Measurements from ENCODE around the gene USP31. TPM values are rescaled to one million over a fixed set of nuclear protein-coding genes. Genes with fewer than 3 reads are reported as not detected.

The USP31 gene
- total RNA-seq, 4 donors from 2014 or later: 9.2 to 14.6 (median 12.4) TPM

DNA sequence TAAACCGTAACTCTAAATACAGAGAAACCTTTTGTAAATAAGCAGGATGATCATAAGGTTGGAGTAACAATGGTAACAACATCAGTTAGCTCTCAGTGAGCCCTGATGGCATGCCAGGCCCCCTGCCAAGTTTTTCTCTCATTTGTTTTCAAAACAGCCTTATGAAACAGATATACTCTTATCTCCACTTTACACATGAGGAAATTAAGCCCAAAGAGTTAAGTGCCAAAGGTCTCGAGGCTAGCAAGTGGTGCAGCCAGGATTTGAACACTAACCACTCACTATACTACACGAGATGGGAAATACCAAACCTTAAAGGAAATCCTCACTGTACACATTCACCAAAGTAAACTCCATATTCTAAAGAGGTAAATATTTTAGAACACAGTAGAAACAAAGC lies 15.0 kb downstream of the USP31 start:
- TF ChIP-seq EP300 (IDR thresholded peaks at IDR 0.05) (no peak), POLR2A (IDR thresholded peaks at IDR 0.05) (no peak)
- TF ChIP-seq, protein P1, sequence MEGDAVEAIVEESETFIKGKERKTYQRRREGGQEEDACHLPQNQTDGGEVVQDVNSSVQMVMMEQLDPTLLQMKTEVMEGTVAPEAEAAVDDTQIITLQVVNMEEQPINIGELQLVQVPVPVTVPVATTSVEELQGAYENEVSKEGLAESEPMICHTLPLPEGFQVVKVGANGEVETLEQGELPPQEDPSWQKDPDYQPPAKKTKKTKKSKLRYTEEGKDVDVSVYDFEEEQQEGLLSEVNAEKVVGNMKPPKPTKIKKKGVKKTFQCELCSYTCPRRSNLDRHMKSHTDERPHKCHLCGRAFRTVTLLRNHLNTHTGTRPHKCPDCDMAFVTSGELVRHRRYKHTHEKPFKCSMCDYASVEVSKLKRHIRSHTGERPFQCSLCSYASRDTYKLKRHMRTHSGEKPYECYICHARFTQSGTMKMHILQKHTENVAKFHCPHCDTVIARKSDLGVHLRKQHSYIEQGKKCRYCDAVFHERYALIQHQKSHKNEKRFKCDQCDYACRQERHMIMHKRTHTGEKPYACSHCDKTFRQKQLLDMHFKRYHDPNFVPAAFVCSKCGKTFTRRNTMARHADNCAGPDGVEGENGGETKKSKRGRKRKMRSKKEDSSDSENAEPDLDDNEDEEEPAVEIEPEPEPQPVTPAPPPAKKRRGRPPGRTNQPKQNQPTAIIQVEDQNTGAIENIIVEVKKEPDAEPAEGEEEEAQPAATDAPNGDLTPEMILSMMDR (IDR thresholded peaks at IDR 0.05): no peak
- no peaks in the 10 kb centered on the region for H3K27me3 ChIP-seq
- no peak for DNase-seq (ENCODE audit: low spot score in 2 of 2)
- no peak overlapping the region for H3K4me3 ChIP-seq
- peaks cover 0 to 8% (median 0%) of the 10 kb centered on the region in 3 donors for H3K36me3 ChIP-seq
- H3K4me1 ChIP-seq: peaks cover 0 to 27% (median 3%) of the 10 kb centered on the region in 4 donors
- peaks cover 0 to 20% (median 0%) of the 10 kb centered on the region in 4 donors for H3K9me3 ChIP-seq
- H3K27ac ChIP-seq: no peak overlapping the region
- 36 to 49% methylated on average over 3 of the region's 3 CpGs for WGBS, 2 donors

DNA sequence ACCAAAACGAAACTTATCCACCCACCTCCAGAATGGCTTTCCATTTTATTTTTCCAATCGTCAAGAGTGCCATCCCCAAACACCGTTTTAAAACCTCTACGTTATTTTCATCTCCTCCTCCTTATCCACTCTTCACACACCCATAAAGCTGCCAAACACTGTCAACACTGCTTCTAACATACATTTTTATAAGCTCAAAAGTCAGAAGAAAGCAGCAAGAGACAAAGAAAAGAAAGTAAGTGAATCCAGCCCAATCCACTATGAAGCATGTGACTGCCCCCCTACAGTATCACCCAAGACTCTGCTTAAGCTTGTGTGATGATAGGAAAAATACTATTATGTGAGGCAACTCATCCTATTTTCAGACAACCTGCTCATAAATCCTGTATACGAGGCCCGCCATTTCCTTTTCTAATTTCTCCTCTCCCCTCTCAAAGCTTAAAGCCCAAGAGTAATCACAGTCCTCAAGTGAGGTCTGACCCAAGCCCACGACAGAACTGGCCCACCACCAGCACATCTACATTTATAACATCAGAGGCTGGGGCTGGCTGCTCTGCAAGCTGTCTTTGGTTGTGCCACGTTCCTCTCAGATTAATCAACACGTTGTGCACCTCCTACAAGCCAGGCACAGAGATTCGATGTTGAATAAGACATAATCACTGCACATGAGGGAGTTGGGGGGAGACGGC lies 16.3 kb downstream of the USP31 start:
- WGBS, 2 donors: 46 to 62% methylated on average over 11 of the region's 11 CpGs
- TF ChIP-seq EP300 (IDR thresholded peaks at IDR 0.05): no peak
- TF ChIP-seq POLR2A (IDR thresholded peaks at IDR 0.05): no peak
- TF ChIP-seq, protein P1 (IDR thresholded peaks at IDR 0.05): no peak
- peak overlapping the region in 2 of 4 donors; percentile 48 to 58 for H3K27ac ChIP-seq
- no peak overlapping the region for H3K4me3 ChIP-seq
- no peak for DNase-seq (ENCODE audit: low spot score in 2 of 2)
- H3K4me1 ChIP-seq: peaks cover 0 to 27% (median 3%) of the 10 kb centered on the region in 4 donors
- no peaks in the 10 kb centered on the region for H3K27me3 ChIP-seq
- peaks cover 0 to 20% (median 0%) of the 10 kb centered on the region in 4 donors for H3K9me3 ChIP-seq
- peaks cover 0 to 8% (median 0%) of the 10 kb centered on the region in 3 donors for H3K36me3 ChIP-seq

DNA sequence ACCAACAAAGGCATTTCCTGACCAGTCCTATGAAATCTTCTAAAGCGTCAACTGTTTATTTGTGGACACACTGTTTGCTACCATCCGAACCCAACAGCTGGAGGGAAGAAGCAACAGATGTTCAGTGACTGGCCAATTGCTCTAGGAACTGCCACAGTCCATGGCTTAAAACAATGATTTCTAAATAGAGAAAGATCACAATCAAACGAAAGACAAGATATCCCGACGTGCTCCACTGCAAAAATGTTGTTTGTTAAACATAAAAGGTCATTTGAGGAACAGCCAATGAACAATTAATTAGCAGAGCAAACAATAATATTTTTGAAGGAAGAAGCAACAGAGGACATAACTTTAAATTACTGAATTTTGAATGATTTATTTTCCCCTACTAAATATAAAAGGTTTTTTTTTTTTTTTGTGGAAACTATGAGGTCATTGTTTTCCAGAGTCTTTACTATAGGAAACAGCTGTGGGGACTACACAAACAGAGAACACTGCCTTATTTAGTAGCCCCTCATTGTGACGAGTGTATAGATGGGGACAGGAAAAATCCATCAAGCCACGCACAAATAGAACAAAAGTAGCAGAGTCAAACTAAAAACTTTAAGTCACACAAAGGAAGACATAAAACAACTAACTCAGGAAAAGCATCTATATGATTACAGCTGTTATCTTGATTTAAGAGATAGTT lies 17.2 kb downstream of the USP31 start:
- Histone ChIP-seq H3K27ac (peak overlapping the region in 2 of 4 donors; percentile 38 to 48), H3K4me1 (peaks cover 0 to 27% (median 3%) of the 10 kb centered on the region in 4 donors), H3K27me3 (no peaks in the 10 kb centered on the region), H3K9me3 (peaks cover 0 to 16% (median 0%) of the 10 kb centered on the region in 4 donors), H3K36me3 (peaks cover 0 to 5% (median 0%) of the 10 kb centered on the region in 3 donors), H3K4me3 (no peak overlapping the region)
- 20 to 29% methylated on average over 7 of the region's 7 CpGs for WGBS, 2 donors
- TF ChIP-seq POLR2A (IDR thresholded peaks at IDR 0.05) (no peak), EP300 (IDR thresholded peaks at IDR 0.05) (no peak)
- TF ChIP-seq, protein P1 (IDR thresholded peaks at IDR 0.05): no peak
- no peak for DNase-seq (ENCODE audit: low spot score in 2 of 2)

DNA sequence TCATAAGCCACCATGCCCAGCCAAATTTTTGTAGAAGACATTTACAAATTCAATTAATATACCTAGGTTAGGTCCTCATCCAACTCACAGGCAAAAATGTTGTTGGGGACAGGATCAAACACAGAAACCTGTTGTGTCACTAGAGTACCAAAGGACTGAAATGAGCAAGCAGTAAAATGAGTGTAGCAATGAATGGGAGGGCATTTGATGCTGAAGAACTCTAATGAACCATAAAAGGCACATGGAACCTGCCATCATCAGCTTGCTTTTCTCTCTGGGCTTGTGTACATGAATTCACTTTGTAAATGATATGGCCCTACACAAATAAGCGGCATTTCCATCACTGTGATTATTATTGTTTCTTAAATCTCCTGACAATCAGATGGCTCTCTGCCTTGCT lies 17.8 kb downstream of the USP31 start:
- H3K4me3 ChIP-seq: no peak overlapping the region
- H3K27ac ChIP-seq: no peak overlapping the region
- DNase-seq (ENCODE audit: low spot score in 2 of 2): no peak
- H3K9me3 ChIP-seq: peaks cover 0 to 10% (median 0%) of the 10 kb centered on the region in 4 donors
- WGBS, 2 donors: 70 to 87% methylated on average over 1 of the region's 1 CpG
- no peaks in the 10 kb centered on the region for H3K27me3 ChIP-seq
- TF ChIP-seq POLR2A (IDR thresholded peaks at IDR 0.05) (no peak), EP300 (IDR thresholded peaks at IDR 0.05) (no peak)
- TF ChIP-seq, protein P1 (IDR thresholded peaks at IDR 0.05): no peak
- H3K4me1 ChIP-seq: peaks cover 0 to 27% (median 3%) of the 10 kb centered on the region in 4 donors
- no peaks in the 10 kb centered on the region for H3K36me3 ChIP-seq

DNA sequence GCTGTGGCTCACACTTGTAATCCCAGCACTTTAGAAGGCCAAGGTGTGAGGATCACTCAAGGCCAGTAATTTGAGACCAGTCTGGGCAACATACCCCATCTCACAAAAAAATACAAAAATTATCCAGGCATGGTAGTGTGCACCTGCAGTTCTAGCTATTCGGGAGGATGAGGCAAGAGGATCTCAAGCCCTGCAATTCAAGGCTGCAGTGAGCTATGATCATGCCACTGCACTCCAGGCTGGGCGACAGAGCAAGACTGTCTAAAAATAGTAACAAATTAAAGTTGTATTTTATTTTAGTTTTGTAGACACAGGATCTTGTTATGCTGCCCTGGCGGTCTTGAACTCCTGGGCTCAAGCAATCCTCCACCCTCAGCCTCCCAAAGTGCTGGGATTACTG lies 18.2 kb downstream of the USP31 start:
- DNase-seq (ENCODE audit: low spot score in 2 of 2): no peak
- 81 to 92% methylated on average over 3 of the region's 3 CpGs for WGBS, 2 donors
- no peak overlapping the region for H3K27ac ChIP-seq
- H3K4me1 ChIP-seq: peaks cover 0 to 27% (median 3%) of the 10 kb centered on the region in 4 donors
- H3K36me3 ChIP-seq: no peaks in the 10 kb centered on the region
- H3K4me3 ChIP-seq: no peak overlapping the region
- TF ChIP-seq POLR2A (IDR thresholded peaks at IDR 0.05): no peak
- no peak for TF ChIP-seq EP300 (IDR thresholded peaks at IDR 0.05)
- TF ChIP-seq, protein P1 (IDR thresholded peaks at IDR 0.05): no peak
- H3K27me3 ChIP-seq: no peaks in the 10 kb centered on the region
- peaks cover 0 to 6% (median 0%) of the 10 kb centered on the region in 4 donors for H3K9me3 ChIP-seq

All from tibial nerve (tissue), 4 donors.